Measurements from ENCODE around the gene CCDC183. TPM values are rescaled to one million over a fixed set of nuclear protein-coding genes. Genes with fewer than 3 reads are reported as not detected.
A peak's percentile ranks its signal among the peaks of the same experiment; 100 is the strongest.
"Not testable (repeated sequence)": the region's sequence is repeated elsewhere in the genome, so short reads cannot be mapped to it uniquely, and the experiment has no call there.

Gene CCDC183
- polyA plus RNA-seq, 3 donors, result 0.54 to 2.1 TPM; not detected in 1

DNA sequence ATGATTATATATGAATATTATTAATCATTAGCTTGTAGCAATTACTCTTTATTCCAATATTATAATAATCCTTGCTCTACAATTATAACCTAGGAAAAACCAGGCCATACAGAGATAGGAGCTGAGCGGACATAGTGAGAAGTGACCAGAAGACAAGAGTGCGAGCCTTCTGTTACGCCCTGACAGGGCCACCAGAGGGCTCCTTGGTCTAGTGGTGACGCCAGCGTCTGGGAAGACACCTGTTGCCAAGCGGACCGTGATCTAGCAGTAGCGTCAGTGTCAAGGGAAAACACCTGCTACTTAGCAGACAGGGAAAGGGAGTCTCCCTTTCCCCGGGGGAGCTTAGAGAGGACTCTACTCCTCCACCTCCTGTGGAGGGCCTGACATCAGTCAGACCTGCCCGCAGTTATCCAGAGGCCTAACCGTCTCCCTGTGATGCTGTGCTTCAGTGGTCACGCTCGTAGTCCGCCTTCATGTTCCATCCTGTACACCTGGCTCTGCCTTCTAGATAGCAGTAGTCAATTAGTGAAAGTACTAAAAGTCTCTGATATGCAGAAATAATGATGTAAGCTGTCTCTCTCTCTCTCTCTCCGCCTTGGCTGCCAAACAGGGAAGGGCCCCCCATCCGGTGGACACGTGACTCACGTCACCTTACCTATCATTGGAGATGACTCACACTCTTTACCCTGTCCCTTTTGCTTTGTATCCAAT is 29.6 kb upstream of the CCDC183 start:
- H3K4me2 ChIP-seq (replicated peaks; ENCODE audit: extremely low read depth, low read length, poor library complexity, severe bottlenecking); H3K4me1 Mint-ChIP-seq; intact Hi-C loops (cut with micrococcal nuclease); H2AFZ ChIP-seq (ENCODE audit: insufficient read depth, low read depth, low read length, poor library complexity, severe bottlenecking); H3K79me2 ChIP-seq (ENCODE audit: insufficient read depth, low read length); H3K27ac ChIP-seq (ENCODE audit: low read depth in 1 of 2, low read length in 2 of 2); H3K9me3 ChIP-seq (replicated peaks in 1 of 2; ENCODE audit: control insufficient read depth in 1 of 2, insufficient read depth in 1 of 2, low read length in 2 of 2); H3K36me3 ChIP-seq (replicated peaks in 1 of 2; ENCODE audit: control insufficient read depth in 1 of 2, insufficient read depth in 2 of 2, low read length in 2 of 2); H3K9ac ChIP-seq (ENCODE audit: insufficient read depth, low read length, poor library complexity, severe bottlenecking); H3K27me3 ChIP-seq (ENCODE audit: control insufficient read depth in 2 of 2, insufficient read depth in 2 of 2, low read length in 2 of 2); H3K4me3 ChIP-seq (replicated peaks in 1 of 3; ENCODE audit: low read depth in 2 of 3, low read length in 3 of 3); H3K9me3 Mint-ChIP-seq; H3K36me3 Mint-ChIP-seq; H3K4me1 ChIP-seq (ENCODE audit: control insufficient read depth in 1 of 2, insufficient read depth in 2 of 2, low read length in 2 of 2); H3K4me3 Mint-ChIP-seq; H4K20me1 ChIP-seq (ENCODE audit: insufficient read depth, low read length): not testable (repeated sequence)
- DNase-seq, result peak; percentile 20 to 72 (median 38)
- Mint-ChIP-seq H3K27ac (peak overlapping the region in 4 of 7 donors; percentile 42 to 74 (median 57)), H3K27me3 (ENCODE audit: low read depth in 3 of 3) (peaks cover 13 to 31% (median 23%) of the 10 kb centered on the region in 3 donors)
- TF ChIP-seq, protein P1, sequence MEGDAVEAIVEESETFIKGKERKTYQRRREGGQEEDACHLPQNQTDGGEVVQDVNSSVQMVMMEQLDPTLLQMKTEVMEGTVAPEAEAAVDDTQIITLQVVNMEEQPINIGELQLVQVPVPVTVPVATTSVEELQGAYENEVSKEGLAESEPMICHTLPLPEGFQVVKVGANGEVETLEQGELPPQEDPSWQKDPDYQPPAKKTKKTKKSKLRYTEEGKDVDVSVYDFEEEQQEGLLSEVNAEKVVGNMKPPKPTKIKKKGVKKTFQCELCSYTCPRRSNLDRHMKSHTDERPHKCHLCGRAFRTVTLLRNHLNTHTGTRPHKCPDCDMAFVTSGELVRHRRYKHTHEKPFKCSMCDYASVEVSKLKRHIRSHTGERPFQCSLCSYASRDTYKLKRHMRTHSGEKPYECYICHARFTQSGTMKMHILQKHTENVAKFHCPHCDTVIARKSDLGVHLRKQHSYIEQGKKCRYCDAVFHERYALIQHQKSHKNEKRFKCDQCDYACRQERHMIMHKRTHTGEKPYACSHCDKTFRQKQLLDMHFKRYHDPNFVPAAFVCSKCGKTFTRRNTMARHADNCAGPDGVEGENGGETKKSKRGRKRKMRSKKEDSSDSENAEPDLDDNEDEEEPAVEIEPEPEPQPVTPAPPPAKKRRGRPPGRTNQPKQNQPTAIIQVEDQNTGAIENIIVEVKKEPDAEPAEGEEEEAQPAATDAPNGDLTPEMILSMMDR (IDR thresholded peaks at IDR 0.05), result peak; percentile 68
- 74% methylated on average over 6 of the region's 18 CpGs for WGBS (ENCODE audit: insufficient coverage)

- H3K36me3 ChIP-seq (replicated peaks in 1 of 2; ENCODE audit: control insufficient read depth in 1 of 2, insufficient read depth in 2 of 2, low read length in 2 of 2), result no peaks in the 10 kb centered on the region
- H3K4me3 Mint-ChIP-seq, result no peak overlapping the region
- H3K27ac ChIP-seq (ENCODE audit: low read depth in 1 of 2, low read length in 2 of 2), result no peak overlapping the region
- no peak overlapping the region for H3K4me3 ChIP-seq (replicated peaks in 1 of 3; ENCODE audit: low read depth in 2 of 3, low read length in 3 of 3)
- WGBS (ENCODE audit: insufficient coverage), result 11% methylated on average over 5 of the region's 16 CpGs
- H3K79me2 ChIP-seq (ENCODE audit: insufficient read depth, low read length), result no peaks in the 10 kb centered on the region
- no peaks in the 10 kb centered on the region for H3K27me3 ChIP-seq (ENCODE audit: control insufficient read depth in 2 of 2, insufficient read depth in 2 of 2, low read length in 2 of 2)
- no peak overlapping the region for H2AFZ ChIP-seq (ENCODE audit: insufficient read depth, low read depth, low read length, poor library complexity, severe bottlenecking)
- H3K4me1 ChIP-seq (ENCODE audit: control insufficient read depth in 1 of 2, insufficient read depth in 2 of 2, low read length in 2 of 2), result peaks cover 0 to 3% of the 10 kb centered on the region in 2 donors
- no peaks in the 10 kb centered on the region for H3K36me3 Mint-ChIP-seq
- no peaks in the 10 kb centered on the region for H4K20me1 ChIP-seq (ENCODE audit: insufficient read depth, low read length)
- H3K4me2 ChIP-seq (replicated peaks; ENCODE audit: extremely low read depth, low read length, poor library complexity, severe bottlenecking), result no peak overlapping the region
- H3K9ac ChIP-seq (ENCODE audit: insufficient read depth, low read length, poor library complexity, severe bottlenecking), result no peak overlapping the region
- H3K27ac Mint-ChIP-seq, result no peak overlapping the region
- intact Hi-C loops (cut with micrococcal nuclease), result no loop called here
- peaks cover 9 to 18% of the 10 kb centered on the region in 2 donors for H3K9me3 ChIP-seq (replicated peaks in 1 of 2; ENCODE audit: control insufficient read depth in 1 of 2, insufficient read depth in 1 of 2, low read length in 2 of 2)
- H3K9me3 Mint-ChIP-seq, result peaks cover 8 to 20% (median 14%) of the 10 kb centered on the region in 7 donors
- TF ChIP-seq, protein P1 (IDR thresholded peaks at IDR 0.05), result peak; percentile 45
- peaks cover 12% of the 10 kb centered on the region for H3K4me1 Mint-ChIP-seq
- peaks cover 13 to 22% (median 19%) of the 10 kb centered on the region in 3 donors for H3K27me3 Mint-ChIP-seq (ENCODE audit: low read depth in 3 of 3)
- peak in 2 of 3 donors; percentile 25 to 47 for DNase-seq
These were observed 26.4 kb upstream of the CCDC183 start for GRCh38 chr9:136769710-136770191.
